Measurements from ENCODE around the gene MYO7A.
"Not testable (repeated sequence)": the region's sequence is repeated elsewhere in the genome, so short reads cannot be mapped to it uniquely, and the experiment has no call there.

MYO7A gene

DNA sequence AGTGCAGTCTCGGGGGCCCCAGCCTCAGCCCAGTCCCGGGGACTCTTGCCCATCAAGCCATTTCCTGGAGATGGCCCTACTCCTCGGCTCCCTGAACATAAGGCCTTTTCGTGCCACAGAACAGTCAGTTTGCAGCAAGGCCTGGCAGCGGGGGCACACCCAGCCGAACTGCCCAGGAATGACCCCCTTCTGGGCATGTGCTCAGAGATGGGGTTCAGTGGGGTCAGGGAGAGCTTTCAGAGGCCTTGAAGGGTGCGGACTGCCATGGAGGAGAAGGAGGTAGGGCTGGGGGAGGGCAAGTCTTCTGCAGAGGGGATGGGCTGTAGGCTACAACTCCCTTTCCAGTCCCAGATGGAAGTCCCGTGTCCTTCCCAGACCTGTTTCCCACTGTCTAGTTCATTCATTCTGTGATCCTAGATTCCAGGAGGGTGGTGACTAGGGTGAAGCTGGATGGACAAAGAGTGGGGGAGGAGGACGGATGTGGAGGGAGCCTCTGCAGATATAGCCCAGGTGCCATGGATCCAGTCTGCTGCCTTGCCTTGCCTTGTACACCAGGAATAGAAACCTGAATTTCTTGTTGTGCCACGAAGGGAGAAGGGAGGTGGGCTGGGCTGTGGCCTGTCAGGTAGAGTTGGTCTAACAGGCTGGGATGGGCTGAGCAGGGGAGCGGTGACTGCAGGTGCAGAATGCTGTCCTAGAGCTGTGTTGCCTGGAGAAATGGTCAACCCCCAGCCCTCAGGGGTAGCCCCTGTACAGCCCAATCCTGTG is 39.6 kb upstream of the MYO7A start:
- TF ChIP-seq POLR2A (IDR thresholded peaks at IDR 0.05; ENCODE audit: low read length) (no peak), GATA1 (IDR thresholded peaks at IDR 0.05; ENCODE audit: low read depth, low read length) (no peak)
- DNase-seq: no peak

DNA sequence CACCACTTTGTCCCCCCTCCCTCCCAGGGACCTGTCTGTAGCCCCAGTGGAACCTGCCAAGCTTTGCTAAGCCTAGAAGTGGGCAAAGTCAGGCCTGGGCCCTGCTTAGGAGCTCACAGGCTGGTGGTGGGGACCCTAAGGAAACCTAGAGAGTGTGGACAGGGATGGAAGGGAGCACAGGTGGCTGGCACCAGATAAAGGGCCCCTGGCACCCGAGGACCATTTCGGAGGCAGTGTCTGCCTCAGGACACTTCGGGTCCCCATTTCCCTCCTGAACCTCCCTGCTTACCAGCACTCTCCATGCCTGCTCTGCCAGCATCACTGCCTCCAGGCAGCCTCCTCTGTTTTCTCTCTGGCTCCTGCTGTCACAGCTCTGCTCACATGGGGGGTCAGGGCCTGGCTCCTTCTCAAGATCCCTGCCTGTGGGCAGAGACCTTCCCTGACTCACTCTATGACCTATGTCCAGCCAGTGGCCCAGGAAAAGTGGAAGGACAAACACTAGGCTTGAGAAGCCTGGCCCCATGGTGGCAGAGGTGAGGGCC is 39.0 kb upstream of the MYO7A start:
- TF ChIP-seq GATA1 (IDR thresholded peaks at IDR 0.05; ENCODE audit: low read depth, low read length) (no peak), POLR2A (IDR thresholded peaks at IDR 0.05; ENCODE audit: low read length) (no peak)
- no peak for DNase-seq

GRCh38 chr11:77090046-77090372 is 38.0 kb upstream of the MYO7A start:
- TF ChIP-seq GATA1 (IDR thresholded peaks at IDR 0.05; ENCODE audit: low read depth, low read length) (no peak), POLR2A (IDR thresholded peaks at IDR 0.05; ENCODE audit: low read length) (no peak)
- no peak for DNase-seq

DNA sequence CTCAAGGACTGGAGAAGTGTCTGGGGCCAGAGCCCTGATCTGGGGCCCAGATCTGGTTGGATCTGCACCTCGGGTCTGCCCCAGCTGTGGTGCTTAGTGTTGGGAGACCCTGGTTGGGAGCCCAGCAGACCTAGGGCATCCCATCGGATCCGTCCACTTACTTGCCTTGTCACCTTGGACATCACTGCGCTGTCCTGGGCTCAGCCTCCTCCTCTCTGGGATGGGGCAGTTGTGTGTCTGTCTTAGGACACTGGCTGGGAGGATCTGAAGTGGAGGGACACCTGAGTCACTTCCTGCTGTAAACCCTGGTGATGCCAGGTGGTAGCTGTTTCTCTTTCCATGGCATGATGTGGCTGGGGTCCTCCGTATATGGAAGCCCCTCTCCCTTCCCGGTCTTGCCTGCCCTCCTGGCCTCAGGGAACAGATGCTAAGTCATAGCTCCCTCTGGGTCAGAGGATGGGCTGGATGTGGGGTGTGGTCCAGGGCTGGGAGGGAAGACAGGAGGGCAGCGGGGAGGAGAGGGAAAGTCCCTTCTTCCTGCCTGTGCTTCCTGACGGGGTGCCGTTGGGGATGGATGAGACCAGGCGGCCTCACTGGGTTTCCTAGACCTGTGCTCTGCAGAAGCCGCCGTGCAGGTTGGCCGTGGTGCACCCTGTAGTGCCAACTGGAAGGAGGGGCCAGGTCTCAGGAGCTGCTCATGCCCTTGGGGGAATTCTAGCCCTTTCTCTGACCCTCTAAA is 37.5 kb upstream of the MYO7A start:
- DNase-seq: no peak

GRCh38 chr11:77091146-77091940 is 36.7 kb upstream of the MYO7A start:
- DNase-seq: peak; percentile 79 to 89
- no peak for TF ChIP-seq GATA1 (IDR thresholded peaks at IDR 0.05; ENCODE audit: low read depth, low read length)
- no peak for TF ChIP-seq POLR2A (IDR thresholded peaks at IDR 0.05; ENCODE audit: low read length)

More for the DNA sequence above, 37.5 kb upstream of the MYO7A start:
- TF ChIP-seq GATA1 (IDR thresholded peaks at IDR 0.05; ENCODE audit: low read depth, low read length) (no peak), POLR2A (IDR thresholded peaks at IDR 0.05; ENCODE audit: low read length) (no peak)

DNA sequence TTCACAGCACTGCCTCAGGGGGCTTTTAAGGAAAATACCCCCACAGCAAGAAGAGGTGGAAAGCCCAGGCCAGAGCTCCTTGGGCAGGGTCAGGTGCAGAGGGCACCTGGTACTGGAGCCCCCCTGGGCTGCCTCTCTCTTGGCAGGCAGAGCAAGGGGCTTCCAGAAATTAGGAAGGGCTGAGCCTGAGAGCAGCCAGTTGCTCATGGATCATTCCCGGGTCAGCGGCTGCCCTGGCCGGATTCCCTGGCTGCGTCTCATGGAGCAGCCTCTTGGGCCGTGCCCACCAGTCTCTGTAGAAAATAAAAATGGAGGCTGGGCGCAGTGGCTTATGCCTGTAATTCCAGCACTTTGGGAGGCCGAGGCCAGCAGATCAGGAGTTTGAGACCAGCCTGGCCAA is 35.7 kb upstream of the MYO7A start:
- TF ChIP-seq GATA1 (IDR thresholded peaks at IDR 0.05; ENCODE audit: low read depth, low read length): no peak
- DNase-seq: no peak

GRCh38 chr11:77093056-77093891 is 34.8 kb upstream of the MYO7A start:
- TF ChIP-seq GATA1 (IDR thresholded peaks at IDR 0.05; ENCODE audit: low read depth, low read length) (no peak), POLR2A (IDR thresholded peaks at IDR 0.05; ENCODE audit: low read length) (no peak)
- DNase-seq: no peak

GRCh38 chr11:77093987-77094840 is 33.8 kb upstream of the MYO7A start:
- DNase-seq: no peak

DNA sequence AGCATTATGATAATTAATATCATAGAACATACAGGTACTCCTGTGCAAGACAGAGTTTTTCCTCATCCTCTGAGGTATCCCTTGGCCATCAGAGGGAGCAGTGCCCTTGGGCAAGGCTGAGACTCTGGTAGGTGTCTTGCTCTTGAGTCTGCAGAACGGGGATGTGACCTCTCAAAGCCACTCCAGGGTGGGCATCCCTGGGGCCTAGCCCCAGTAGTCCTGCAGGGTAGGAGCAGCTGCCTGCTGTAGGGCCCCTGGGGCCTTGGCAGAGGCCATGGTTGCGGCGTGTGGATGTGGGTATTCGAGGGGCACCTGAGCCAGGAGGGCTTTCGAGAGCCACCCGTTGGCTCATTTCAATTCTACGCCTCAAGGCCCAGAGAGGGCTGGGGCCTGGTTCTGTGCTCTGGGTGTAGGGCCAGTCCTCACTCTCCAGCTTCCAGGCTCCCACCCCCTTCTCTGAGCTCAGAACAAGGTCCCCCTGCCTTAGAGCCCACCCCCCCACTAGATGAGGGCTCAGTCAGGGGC is 33.1 kb upstream of the MYO7A start:
- no peak for DNase-seq
- TF ChIP-seq GATA1 (IDR thresholded peaks at IDR 0.05; ENCODE audit: low read depth, low read length) (no peak), POLR2A (IDR thresholded peaks at IDR 0.05; ENCODE audit: low read length) (no peak)

More at GRCh38 chr11:77093987-77094840, 33.8 kb upstream of the MYO7A start:
- no peak for TF ChIP-seq POLR2A (IDR thresholded peaks at IDR 0.05; ENCODE audit: low read length)
- no peak for TF ChIP-seq GATA1 (IDR thresholded peaks at IDR 0.05; ENCODE audit: low read depth, low read length)

GRCh38 chr11:77095551-77096490 is 32.2 kb upstream of the MYO7A start:
- no peak for DNase-seq
- TF ChIP-seq POLR2A (IDR thresholded peaks at IDR 0.05; ENCODE audit: low read length): no peak
- no peak for TF ChIP-seq GATA1 (IDR thresholded peaks at IDR 0.05; ENCODE audit: low read depth, low read length)

- TF ChIP-seq GATA1 (IDR thresholded peaks at IDR 0.05; ENCODE audit: low read depth, low read length) (no peak), POLR2A (IDR thresholded peaks at IDR 0.05; ENCODE audit: low read length) (no peak)
- DNase-seq: no peak
These were observed 31.4 kb upstream of the MYO7A start for GRCh38 chr11:77096591-77097019.

GRCh38 chr11:77097180-77097579 is 30.9 kb upstream of the MYO7A start:
- DNase-seq: not testable (repeated sequence)

Data from erythroblast (primary cell).